OCI-LY1 (cell line): ENCODE data around the gene DROSHA.

Experiments used
- EZH2 ChIP-seq: fragments of 200-600 bp; sonication (generic), shearing (Covaris generic); IDR thresholded peaks from 2 replicates; pipeline ENCODE4 v1.8.0; 2017; ENCODE audit warnings: borderline replicate concordance, mixed run types, mild to moderate bottlenecking, antibody characterized with exemption, low read length, moderate library complexity, mixed read lengths
- TF ChIP-seq, protein P1 (sequence below): fragments of 200-600 bp; sonication (generic), shearing (Covaris generic); IDR thresholded peaks from 2 replicates; pipeline ENCODE4 v1.5.1; 2017; ENCODE audit warnings: mild to moderate bottlenecking, antibody characterized with exemption, low read length, moderate library complexity, mixed read lengths

DNA sequence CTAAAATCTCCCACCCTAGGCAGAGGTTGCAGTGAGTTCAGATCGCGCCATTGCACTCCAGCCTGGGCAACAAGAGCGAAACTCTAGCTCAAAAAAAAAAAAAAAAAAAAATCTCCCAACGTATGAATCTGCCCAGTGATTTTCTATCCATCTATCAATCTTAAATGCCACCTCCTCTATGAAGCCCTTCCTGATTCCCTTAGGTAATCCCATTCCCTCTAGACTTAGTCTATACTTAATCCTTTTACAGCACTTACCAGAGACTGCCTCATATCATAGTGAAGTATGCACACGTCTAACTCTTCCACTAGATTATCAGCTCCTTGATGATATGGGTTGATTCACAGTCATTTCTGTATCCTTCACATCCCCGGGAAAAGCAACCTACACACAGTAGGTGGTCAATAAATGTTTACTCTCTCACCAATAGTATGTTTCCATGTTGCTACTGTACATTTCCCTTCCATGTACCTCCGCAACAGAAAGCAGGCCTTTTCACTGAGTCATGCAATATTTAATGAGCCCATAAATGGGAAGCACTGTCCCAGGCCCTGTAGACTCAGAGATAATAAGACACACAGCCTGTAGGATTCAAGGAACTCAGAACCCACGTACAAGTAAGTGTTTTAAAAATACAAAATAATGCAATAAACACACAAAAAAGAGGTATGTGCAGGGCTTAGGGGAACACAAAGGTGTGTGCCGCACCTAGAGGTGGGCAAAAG is 1.2 kb downstream of the DROSHA start:
- TF ChIP-seq, protein P1, sequence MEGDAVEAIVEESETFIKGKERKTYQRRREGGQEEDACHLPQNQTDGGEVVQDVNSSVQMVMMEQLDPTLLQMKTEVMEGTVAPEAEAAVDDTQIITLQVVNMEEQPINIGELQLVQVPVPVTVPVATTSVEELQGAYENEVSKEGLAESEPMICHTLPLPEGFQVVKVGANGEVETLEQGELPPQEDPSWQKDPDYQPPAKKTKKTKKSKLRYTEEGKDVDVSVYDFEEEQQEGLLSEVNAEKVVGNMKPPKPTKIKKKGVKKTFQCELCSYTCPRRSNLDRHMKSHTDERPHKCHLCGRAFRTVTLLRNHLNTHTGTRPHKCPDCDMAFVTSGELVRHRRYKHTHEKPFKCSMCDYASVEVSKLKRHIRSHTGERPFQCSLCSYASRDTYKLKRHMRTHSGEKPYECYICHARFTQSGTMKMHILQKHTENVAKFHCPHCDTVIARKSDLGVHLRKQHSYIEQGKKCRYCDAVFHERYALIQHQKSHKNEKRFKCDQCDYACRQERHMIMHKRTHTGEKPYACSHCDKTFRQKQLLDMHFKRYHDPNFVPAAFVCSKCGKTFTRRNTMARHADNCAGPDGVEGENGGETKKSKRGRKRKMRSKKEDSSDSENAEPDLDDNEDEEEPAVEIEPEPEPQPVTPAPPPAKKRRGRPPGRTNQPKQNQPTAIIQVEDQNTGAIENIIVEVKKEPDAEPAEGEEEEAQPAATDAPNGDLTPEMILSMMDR, result no peak
- TF ChIP-seq EZH2, result no peak
